ENCODE measurements around the gene MAP2K2.
"Not testable (repeated sequence)": the region's sequence is repeated elsewhere in the genome, so short reads cannot be mapped to it uniquely, and the experiment has no call there.

Gene MAP2K2

GRCh38 chr19:4123615-4124568 lies at the start of gene MAP2K2:
Gene MAP2K2 (minus strand): TSS chr19:4124122. CDS start chr19:4123875, 247 bp downstream.
- peak; percentile 91 for DNase-seq

DNA sequence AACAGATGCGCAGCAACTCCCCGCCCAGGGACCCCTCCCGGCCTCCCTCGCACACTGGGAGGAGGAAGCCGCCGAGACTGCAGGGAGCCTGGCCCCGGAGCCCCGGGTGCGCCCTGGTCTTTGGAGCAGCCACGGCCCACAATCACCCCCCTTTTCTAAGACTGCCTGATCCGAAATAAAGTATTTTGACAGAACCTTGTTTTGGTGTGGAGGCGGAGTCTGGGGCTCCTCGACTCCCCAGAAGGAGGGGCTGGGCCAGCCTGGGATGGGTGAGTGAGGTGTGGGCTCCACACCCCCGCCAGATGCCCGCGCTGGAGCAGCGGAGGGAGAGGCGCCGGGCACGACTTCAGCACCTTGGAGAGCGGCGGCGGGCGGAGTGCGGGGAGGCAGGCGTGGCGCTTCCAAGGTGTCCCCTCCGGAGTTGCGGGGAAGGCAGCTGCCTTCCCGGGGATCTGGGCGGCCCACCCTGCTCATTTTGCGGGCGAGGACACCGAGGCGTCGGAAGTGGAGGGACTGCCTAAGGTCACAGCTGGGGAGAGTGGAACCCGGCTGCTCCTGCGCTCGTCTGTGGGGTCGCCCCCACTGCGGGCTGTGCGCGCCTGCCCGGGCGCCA lies 49.0 kb upstream of the MAP2K2 start:
- DNase-seq: peak; percentile 40

DNA sequence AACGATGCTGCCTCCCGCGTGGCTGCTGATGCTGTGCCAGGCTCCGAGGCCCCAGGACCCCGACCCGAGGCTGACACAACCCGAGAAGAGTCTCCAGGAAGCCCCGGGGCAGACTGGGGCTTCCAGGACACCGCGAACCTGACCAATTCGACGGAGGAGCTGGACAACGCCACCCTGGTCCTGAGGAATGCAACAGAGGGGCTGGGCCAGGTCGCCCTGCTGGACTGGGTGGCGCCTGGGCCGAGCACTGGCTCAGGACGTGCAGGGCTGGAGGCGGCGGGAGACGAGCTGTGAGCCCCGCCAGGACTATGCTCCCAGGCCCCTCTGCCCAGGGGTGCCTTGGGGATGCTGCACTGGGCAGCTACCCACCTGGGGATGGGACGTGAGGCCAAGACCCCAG lies 47.8 kb upstream of the MAP2K2 start:
- DNase-seq: no peak

DNA sequence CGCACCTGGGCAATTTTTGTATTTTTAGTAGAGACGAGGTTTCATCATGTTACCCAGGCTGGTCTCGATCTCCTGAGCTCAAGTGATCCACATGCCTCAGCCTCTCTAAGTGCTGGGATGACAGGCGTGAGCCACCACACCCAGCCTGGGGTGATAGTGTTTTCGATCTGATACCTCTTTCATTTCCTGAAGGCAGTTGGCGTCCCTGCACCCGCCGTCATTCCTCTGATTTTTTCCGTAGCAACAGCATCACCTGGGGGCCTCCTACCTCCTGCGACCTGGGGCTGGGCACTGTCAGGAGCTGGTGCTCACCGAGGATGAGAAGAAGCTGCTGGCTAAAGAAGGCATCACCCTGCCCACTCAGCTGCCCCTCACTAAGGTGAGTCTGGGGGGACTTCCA lies 40.3 kb upstream of the MAP2K2 start:
- DNase-seq: no peak

DNA sequence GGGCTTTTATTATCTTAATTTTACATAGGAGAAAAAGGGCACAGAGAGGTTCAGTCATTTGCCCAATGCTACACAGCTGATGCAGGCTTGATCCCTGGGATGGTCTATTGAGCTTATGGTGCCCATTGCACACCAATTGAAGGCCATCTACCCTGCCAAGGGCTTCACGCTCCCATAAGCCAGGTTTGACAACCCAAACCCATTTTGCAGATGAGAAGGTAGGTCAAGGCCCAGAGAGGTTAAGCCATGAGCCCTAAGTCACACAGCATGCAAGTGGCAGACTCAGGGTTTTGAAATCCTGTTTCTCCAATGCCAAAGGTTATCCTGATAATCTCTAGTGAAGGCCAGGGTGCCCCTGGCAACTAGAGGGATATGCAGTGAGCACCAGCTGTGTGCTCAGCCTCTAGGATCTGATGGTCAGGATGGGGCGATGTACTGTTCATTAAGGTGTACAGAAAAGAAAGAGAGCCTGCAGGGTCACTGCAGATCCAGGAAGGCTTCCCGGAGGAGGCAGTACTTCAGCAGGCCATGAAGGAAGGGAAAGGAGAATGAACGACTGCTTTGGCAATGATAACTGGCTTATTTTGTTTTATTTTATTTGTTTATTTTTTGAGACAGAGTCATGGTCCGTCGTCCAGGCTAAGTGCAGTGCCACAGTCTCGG lies 37.6 kb upstream of the MAP2K2 start:
- DNase-seq: no peak

GRCh38 chr19:4157971-4158370 lies 34.0 kb upstream of the MAP2K2 start:
- not testable (repeated sequence) for DNase-seq

DNA sequence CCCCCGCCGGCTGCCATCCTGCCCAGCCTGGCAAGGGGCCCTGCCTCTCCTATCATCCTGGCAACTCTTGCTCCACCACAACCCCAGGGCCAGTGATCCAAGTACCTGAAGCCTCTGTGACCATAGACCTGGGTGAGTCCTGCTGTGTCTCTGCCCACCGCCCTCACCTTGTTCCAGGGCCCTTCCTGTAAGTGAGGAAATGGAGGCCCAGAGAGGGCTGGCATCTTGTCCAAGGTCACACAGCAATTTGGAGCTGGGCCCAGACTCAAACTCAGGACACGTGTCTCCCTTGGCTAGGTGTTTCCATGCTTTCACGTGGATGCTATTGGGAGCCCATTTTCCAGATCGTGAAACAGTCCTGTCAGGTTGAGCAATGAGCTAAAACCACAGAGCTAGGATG lies 33.2 kb upstream of the MAP2K2 start:
- no peak for DNase-seq

DNA sequence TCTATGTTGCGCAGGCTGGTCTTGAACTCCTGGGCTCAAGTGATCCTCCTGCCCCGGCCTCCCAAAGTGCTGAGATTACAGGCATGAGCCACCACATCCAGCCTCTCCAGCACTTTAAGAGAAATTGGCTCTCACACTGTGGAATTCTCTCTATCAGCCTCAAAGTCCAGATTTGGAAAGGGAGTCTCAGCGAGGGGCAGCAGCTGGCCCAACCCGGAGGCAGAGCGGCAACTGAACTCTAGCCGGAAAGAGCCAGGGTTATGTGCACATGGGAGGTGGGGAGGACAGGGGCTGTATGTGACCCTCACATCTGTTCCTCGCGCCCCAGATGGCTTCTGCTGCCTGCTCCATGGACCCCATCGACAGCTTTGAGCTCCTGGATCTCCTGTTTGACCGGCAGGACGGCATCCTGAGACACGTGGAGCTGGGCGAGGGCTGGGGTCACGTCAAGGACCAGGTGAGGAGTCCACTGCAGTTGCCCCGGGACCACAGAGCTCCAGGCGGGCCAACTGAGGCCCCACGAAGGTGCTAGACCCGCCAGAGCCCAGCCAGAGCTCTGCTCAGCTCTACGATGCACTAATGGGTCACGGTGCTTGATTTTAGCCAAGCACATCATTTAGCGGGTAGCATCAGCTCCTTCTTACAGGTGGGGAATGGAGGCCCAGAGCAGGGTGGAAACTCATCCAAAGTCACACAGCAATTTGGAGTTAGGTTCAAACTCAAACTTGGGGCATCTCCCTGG lies 30.8 kb upstream of the MAP2K2 start:
- no peak for DNase-seq

DNA sequence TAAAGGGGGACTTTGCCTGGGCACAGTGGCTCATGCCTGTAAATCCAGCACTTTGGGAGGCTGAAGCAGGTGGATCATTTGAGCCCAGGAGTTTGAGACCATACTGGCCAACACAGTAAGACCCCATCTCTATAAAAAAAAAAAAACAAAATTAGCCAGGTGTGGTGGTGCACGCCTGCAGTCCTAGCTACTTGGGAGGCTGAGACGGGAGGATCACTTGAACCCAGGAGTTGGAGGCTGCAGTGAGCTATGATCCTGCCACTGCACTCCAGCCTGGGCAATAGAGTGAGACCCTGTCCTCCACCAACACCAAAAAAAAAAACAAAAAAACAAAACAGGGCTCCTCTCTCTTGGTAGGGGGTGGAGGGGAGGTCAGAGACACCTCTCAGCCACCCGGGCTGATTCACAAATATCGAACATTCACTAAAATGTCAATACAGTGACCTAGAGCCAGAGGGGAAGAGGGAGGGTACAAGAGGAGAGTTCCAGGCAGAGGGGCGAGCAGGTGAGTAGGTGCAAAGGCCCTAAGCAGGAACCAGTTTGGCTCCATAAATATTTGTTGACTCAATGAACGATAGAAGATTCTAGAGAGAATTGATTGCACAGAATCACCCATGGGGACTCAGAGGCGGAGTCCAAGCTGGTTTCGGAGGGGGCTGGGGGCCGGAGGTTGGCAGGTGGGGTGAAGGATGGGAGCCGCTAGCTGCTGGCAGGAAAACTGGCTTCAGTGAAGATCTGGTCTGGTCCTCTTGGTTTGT lies 28.5 kb upstream of the MAP2K2 start:
- no peak for DNase-seq

DNA sequence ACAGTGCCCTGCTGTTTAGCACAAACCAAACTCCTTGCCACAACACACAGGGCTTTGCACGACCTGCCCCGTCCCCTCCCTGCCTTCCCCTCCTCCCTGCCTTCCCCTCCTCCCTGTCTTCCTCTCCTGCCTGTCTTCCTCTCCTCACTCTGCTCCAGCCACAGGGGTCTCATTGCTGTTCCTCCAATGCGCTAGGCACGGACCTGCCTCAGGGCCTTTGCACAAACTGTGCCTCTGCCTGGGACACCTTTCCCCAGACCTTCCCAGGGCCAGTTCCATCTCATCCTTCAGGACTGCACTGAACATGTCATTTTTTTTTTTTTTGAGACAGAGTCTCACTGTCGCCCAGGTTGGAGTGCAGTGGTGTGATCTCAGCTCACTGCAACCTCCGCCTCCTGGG lies 27.7 kb upstream of the MAP2K2 start:
- DNase-seq: no peak

DNA sequence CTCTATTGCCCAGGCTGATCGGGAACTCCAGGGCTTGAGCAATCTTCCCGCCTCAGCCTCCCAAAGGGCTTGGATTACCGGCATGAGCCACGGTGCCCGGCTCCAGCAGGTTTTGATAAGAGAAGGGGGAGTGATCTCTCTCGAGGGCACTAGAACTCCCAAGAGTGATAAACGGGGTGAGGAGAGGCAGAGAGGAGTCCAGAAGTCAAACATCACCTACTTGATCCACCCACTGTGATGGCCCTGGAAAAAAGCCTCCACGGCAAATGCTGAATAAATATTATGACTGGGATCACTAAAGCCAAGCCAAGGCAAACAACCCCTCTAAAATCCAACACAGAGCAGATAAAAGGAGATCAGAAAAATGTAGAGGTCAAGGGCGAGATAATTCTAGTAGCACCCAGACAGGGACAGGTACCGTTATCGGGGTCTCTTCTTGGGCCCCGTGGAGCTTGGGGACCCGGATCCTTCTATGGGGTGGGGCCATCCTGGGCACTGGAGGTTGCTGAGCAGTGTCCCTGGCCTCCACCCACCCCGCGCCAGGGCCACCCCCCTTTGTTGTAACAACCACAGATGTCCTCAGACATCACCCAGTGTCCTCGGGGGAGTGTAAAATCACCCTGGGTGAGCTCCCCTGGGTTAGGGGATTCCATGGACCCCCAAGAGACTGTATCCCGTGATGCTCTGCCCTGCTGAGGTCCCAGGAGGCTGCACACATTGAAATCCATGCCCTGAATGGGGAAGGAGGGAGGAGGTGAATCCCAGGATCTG lies 25.8 kb upstream of the MAP2K2 start:
- DNase-seq: no peak

DNA sequence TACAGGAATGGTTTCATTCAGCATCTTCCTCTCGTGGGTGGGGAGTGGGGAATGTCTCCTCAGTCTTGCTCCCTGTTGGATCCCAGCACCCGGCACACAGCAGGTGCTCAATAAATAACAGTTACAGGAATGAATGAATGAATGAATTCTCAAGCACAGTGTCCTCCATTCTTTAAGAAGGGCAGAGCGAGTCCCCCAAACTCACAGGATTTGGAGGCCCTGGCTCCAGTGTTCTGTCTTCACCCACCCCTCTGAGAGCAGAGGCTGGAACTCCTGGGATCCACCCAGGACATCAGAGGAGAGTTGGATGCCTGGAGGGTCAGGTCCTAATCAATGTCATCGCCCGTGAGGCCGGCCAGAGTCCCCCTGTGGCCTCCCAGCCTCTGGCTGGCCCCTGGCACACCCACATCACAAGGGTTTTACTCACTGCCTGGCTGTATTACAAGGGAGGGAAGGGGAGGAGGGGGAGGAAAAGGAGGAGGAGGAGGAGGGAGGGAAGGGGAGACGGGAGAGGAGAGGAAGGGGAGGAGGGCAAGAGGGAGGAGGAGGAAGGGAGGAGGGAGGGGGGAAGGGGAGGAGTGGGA lies 20.8 kb upstream of the MAP2K2 start:
- DNase-seq: peak; percentile 48

GRCh38 chr19:4142916-4143315 lies 19.0 kb upstream of the MAP2K2 start:
- not testable (repeated sequence) for DNase-seq

- DNase-seq: peak; percentile 63
Observed at GRCh38 chr19:4140237-4140711, 16.4 kb upstream of the MAP2K2 start.

DNA sequence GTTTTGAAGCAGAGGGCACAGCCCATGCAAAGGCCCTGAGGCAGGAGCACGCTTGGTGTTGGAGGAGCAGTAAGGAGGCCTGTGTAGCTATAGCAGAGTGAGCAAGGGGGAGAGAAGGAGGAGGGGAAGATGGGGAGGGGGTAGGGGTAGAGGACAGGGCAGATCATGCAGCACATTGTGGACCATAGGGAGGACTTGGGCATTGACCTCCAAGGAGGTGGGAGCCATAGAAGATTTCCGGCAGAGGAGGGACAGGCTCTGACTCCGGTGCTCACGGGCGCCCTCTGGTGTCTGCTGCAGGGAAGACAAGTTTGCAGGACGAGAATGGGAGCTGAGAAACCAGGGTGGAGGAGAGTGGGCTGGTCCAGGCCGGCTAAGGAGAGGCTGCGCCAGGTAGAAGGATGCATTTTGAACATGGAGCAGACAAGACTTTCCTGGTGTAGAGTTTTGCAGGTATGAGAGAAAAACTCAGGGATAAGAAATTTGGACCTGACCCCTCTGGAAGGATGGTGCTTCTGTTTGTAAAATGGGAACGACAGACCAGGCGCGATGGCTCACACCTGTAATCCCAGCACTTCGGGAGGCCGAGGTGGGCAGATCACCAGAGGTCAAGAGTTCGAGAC lies 15.8 kb upstream of the MAP2K2 start:
- peak; percentile 44 for DNase-seq

DNA sequence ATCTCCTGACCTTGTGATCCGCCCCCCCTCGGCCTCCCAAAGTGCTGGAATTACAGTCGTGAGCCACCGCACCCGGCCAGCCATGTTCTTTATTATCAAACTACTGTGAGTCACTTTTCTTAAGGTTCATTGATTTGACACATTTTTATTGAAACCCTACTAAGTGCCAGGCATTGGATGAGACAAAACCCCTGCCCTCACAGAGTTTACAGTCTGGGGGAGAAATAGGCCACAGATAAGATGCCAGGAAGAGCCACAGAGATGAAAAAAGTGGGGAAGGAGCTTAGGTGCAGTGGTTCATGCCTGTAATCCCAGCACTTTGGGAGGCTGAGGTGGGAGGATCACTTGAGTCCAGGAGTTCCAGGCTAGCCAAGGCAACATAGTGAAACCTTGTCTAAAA lies 14.5 kb upstream of the MAP2K2 start:
- no peak for DNase-seq

- no peak for DNase-seq
Observed at GRCh38 chr19:4136680-4137088, 12.8 kb upstream of the MAP2K2 start.

- DNase-seq: not testable (repeated sequence)
Observed at GRCh38 chr19:4135386-4135785, 11.5 kb upstream of the MAP2K2 start.

- no peak for DNase-seq
Observed at GRCh38 chr19:4134351-4134750, 10.4 kb upstream of the MAP2K2 start.

- DNase-seq: peak; percentile 78
Observed at GRCh38 chr19:4130744-4131438, 7.0 kb upstream of the MAP2K2 start.

Measured in fibroblast of skin of right biceps (primary cell).